Astrocyte (in vitro differentiated cells and primary cell): Measurements from ENCODE around the gene NPR2. TPM values are rescaled to one million over a fixed set of nuclear protein-coding genes. Genes with fewer than 3 reads are reported as not detected.

Experiments used
- DNase-seq: peaks from one replicate; pipeline ENCODE4 v3.0.0-alpha.2; 2010; ENCODE audit warnings: low read depth
- FAIRE-seq: peaks from 2 replicates; lab custom pipeline; 2011; peaks lifted over from hg19 to GRCh38; lab: Jason Lieb, UNC
- H2AFZ ChIP-seq: 2 replicates; pipeline ENCODE4 v1.6.0; 2012; ENCODE audit warnings: low read depth, low read length, inconsistent platforms
- H3K27ac ChIP-seq: 2 replicates; pipeline ENCODE4 v1.5.1; 2011; ENCODE audit warnings: low read depth, low read length, inconsistent platforms
- H3K27me3 ChIP-seq: 2 replicates; pipeline ENCODE4 v1.6.0; 2011; ENCODE audit warnings: low read length, inconsistent platforms; ENCODE audit not compliant: insufficient read depth
- H3K36me3 ChIP-seq: 2 replicates; pipeline ENCODE4 v1.5.1; 2011; ENCODE audit warnings: low read length, inconsistent platforms; ENCODE audit not compliant: insufficient read depth
- H3K4me1 ChIP-seq: 2 replicates; pipeline ENCODE4 v1.5.1; 2011; ENCODE audit warnings: low read length, inconsistent platforms; ENCODE audit not compliant: insufficient read depth
- H3K4me2 ChIP-seq: 2 replicates; pipeline ENCODE4 v1.6.0; 2012; ENCODE audit warnings: low read length, inconsistent platforms
- H3K4me3 ChIP-seq: 2 replicates; pipeline ENCODE4 v1.5.1; 2011; ENCODE audit warnings: low read depth, mild to moderate bottlenecking, low read length, inconsistent platforms; ENCODE audit not compliant: insufficient read depth
- H3K79me2 ChIP-seq: 2 replicates; pipeline ENCODE4 v1.6.0; 2012; ENCODE audit warnings: mild to moderate bottlenecking, low read length, inconsistent platforms; ENCODE audit not compliant: insufficient read depth
- H3K9ac ChIP-seq: 2 replicates; pipeline ENCODE4 v1.6.0; 2012; ENCODE audit warnings: mild to moderate bottlenecking, low read length, inconsistent platforms
- H3K9me3 ChIP-seq: 2 replicates; pipeline ENCODE4 v1.5.1; 2012; ENCODE audit warnings: low read depth, mild to moderate bottlenecking, low read length, inconsistent platforms; ENCODE audit not compliant: insufficient read depth
- H4K20me1 ChIP-seq: 2 replicates; pipeline ENCODE4 v1.6.0; 2012; ENCODE audit warnings: low read length, inconsistent platforms; ENCODE audit not compliant: insufficient read depth
- H3K27ac Mint-ChIP-seq: one replicate; pipeline ENCODE4 v1.8.0; 2021; ENCODE audit warnings: mild to moderate bottlenecking, mixed read lengths; ENCODE audit not compliant: unreplicated experiment
- H3K27me3 Mint-ChIP-seq: one replicate; pipeline ENCODE4 v1.8.0; 2021; ENCODE audit warnings: low read depth, mixed read lengths; ENCODE audit not compliant: unreplicated experiment
- H3K36me3 Mint-ChIP-seq: one replicate; pipeline ENCODE4 v1.8.0; 2021; ENCODE audit warnings: low read depth, mixed read lengths; ENCODE audit not compliant: unreplicated experiment
- H3K4me1 Mint-ChIP-seq: one replicate; pipeline ENCODE4 v1.8.0; 2021; ENCODE audit warnings: low read depth, mixed read lengths; ENCODE audit not compliant: unreplicated experiment
- H3K4me3 Mint-ChIP-seq: one replicate; pipeline ENCODE4 v1.8.0; 2021; ENCODE audit warnings: mild to moderate bottlenecking, moderate library complexity, mixed read lengths; ENCODE audit not compliant: unreplicated experiment
- H3K9me3 Mint-ChIP-seq: one replicate; pipeline ENCODE4 v1.8.0; 2021; ENCODE audit warnings: mild to moderate bottlenecking, mixed read lengths; ENCODE audit not compliant: unreplicated experiment
- EZH2 ChIP-seq: IDR thresholded peaks from 2 replicates; pipeline ENCODE4 v1.6.1; 2012; ENCODE audit warnings: mild to moderate bottlenecking, low read length, inconsistent platforms; ENCODE audit not compliant: insufficient read depth
- total RNA-seq: library from RNA; stranded (reverse); gene quantifications from 2 replicates; pipeline ENCODE4 v1.2.1, GENCODE V29; 2021
- TF ChIP-seq, protein P1 (sequence below): IDR thresholded peaks from 2 replicates; pipeline ENCODE4 v1.5.1; 2011; ENCODE audit warnings: low read depth, mild to moderate bottlenecking, inconsistent platforms, low read length, moderate library complexity; ENCODE audit not compliant: insufficient read depth

NPR2 gene
- total RNA-seq, 1 donor from 2014 or later: 24.6 TPM

DNA sequence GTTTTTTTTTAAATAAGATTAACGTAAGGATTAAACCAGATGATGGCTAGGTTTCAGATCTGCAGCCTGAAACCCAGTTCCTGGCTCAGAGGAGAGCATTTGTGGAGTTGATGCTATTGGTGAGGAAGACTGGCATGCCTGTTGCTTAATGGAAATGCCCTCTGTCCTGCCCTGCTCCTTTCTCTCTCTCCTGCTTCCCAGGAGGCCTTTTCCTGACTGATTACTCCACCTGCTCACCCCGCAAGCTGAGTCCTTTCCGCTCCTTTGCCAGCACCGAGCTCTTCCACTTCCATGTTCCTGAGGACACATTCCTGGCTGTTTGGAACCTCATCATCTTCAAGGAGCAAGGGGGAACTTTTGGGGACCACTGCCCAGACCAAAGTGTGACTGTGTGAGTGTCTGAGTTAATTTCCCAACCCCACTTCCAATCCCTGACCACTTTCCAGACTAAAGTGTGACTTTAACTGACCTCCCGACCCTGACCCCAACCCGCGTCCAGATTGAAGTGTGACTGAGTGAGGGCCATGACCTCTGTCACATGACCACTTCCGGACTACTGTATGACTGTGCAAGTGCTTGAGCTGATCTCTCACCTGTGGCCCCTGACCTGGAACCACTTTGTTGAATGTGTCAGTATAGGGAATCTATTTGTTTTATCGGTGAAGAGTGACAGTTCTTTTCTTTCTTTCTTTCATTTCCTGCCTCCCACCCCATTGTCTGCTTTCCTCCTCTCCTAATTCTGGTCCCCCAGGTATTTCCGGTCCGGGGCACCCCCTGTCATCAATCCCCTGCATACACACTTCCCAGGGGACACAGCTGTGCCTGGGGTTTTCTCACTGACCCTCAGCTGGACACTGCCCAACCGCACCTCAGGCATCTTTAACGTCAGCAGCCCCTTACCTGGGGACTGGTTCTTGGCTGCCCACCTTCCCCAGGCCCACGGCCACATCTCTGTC is 43.1 kb downstream of the NPR2 start:
- no peak for FAIRE-seq
- Histone ChIP-seq H3K4me3 (no peak overlapping the region), H3K27ac (no peak overlapping the region), H4K20me1 (no peaks in the 10 kb centered on the region), H3K79me2 (no peaks in the 10 kb centered on the region), H3K36me3 (no peaks in the 10 kb centered on the region), H3K9me3 (no peaks in the 10 kb centered on the region), H2AFZ (no peak overlapping the region), H3K9ac (no peak overlapping the region), H3K4me2 (no peak overlapping the region), H3K27me3 (no peaks in the 10 kb centered on the region), H3K4me1 (peaks cover 9% of the 10 kb centered on the region)
- Mint-ChIP-seq H3K9me3 (peaks cover 4% of the 10 kb centered on the region), H3K4me1 (peaks cover 12% of the 10 kb centered on the region), H3K27ac (no peak overlapping the region), H3K4me3 (no peak overlapping the region), H3K27me3 (peaks cover 23% of the 10 kb centered on the region), H3K36me3 (peaks cover 8% of the 10 kb centered on the region)
- no peak for DNase-seq
- no peak for TF ChIP-seq EZH2
- TF ChIP-seq, protein P1, sequence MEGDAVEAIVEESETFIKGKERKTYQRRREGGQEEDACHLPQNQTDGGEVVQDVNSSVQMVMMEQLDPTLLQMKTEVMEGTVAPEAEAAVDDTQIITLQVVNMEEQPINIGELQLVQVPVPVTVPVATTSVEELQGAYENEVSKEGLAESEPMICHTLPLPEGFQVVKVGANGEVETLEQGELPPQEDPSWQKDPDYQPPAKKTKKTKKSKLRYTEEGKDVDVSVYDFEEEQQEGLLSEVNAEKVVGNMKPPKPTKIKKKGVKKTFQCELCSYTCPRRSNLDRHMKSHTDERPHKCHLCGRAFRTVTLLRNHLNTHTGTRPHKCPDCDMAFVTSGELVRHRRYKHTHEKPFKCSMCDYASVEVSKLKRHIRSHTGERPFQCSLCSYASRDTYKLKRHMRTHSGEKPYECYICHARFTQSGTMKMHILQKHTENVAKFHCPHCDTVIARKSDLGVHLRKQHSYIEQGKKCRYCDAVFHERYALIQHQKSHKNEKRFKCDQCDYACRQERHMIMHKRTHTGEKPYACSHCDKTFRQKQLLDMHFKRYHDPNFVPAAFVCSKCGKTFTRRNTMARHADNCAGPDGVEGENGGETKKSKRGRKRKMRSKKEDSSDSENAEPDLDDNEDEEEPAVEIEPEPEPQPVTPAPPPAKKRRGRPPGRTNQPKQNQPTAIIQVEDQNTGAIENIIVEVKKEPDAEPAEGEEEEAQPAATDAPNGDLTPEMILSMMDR: no peak

DNA sequence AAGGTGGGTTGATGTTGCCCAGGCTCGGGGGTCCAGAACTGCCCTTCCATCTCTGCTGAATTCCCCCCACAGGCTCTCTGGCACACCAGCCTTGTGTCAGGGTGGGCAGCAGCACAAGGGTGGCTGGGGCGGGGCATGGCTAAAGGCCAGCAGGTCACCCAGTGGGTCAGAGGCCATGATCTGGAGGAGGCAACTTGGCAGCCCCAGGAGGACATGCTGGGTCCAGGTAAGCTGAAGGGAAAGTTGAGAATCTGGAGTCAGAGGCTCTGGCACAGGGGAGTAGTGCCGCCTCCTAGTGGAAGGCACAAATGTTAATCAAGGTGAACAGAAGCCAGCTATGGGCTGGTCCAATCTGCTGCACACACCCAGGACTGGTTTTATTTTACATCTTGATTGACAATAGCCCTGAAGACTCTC is 43.8 kb downstream of the NPR2 start:
- no peak overlapping the region for H3K27ac Mint-ChIP-seq
- no peak for DNase-seq
- no peak overlapping the region for H2AFZ ChIP-seq
- H4K20me1 ChIP-seq: no peaks in the 10 kb centered on the region
- H3K4me3 ChIP-seq: no peak overlapping the region
- H3K9me3 ChIP-seq: no peaks in the 10 kb centered on the region
- H3K4me1 Mint-ChIP-seq: peaks cover 6% of the 10 kb centered on the region
- no peak overlapping the region for H3K9ac ChIP-seq
- H3K36me3 Mint-ChIP-seq: peaks cover 13% of the 10 kb centered on the region
- TF ChIP-seq EZH2: no peak
- TF ChIP-seq, protein P1: no peak
- no peak for FAIRE-seq
- peaks cover 26% of the 10 kb centered on the region for H3K27me3 Mint-ChIP-seq
- no peaks in the 10 kb centered on the region for H3K36me3 ChIP-seq
- no peak overlapping the region for H3K4me3 Mint-ChIP-seq
- no peak overlapping the region for H3K27ac ChIP-seq
- H3K4me2 ChIP-seq: no peak overlapping the region
- no peaks in the 10 kb centered on the region for H3K27me3 ChIP-seq
- H3K9me3 Mint-ChIP-seq: peaks cover 8% of the 10 kb centered on the region
- H3K79me2 ChIP-seq: no peaks in the 10 kb centered on the region
- H3K4me1 ChIP-seq: peaks cover 2% of the 10 kb centered on the region

DNA sequence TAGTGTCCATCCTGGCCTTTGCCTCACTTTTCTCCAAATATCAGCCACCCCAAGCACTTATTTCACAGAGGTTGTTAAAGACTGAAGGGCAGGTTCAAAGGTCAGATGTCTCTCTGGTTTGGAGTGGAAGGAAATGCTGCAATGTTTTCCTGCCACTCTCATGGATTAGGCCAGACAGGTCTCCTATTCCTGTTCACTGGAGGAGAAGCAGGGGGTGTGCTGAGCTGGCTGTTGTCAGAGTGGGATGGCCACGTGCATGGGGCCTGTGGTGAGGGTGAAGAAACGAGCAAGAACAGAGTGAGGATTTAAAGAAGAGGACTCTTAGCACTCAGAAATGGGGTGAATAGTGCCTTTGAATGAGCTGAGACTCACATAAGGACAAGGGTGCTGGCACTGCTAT is 44.4 kb downstream of the NPR2 start:
- Histone ChIP-seq H3K9ac (no peak overlapping the region), H3K4me1 (no peaks in the 10 kb centered on the region), H3K36me3 (no peaks in the 10 kb centered on the region), H3K4me2 (no peak overlapping the region), H3K27me3 (no peaks in the 10 kb centered on the region), H3K4me3 (no peak overlapping the region), H3K79me2 (no peaks in the 10 kb centered on the region), H4K20me1 (no peaks in the 10 kb centered on the region), H2AFZ (no peak overlapping the region), H3K27ac (no peak overlapping the region), H3K9me3 (no peaks in the 10 kb centered on the region)
- H3K27me3 Mint-ChIP-seq: peaks cover 28% of the 10 kb centered on the region
- H3K4me1 Mint-ChIP-seq: peaks cover 6% of the 10 kb centered on the region
- no peak overlapping the region for H3K4me3 Mint-ChIP-seq
- FAIRE-seq (no peak), DNase-seq (no peak)
- no peak overlapping the region for H3K27ac Mint-ChIP-seq
- TF ChIP-seq, protein P1: no peak
- no peak for TF ChIP-seq EZH2
- H3K9me3 Mint-ChIP-seq: peaks cover 8% of the 10 kb centered on the region
- H3K36me3 Mint-ChIP-seq: peaks cover 17% of the 10 kb centered on the region
